Liver (tissue), 9 donors: Measurements from ENCODE around the gene APOBEC3H. TPM values are rescaled to one million over a fixed set of nuclear protein-coding genes. Genes with fewer than 3 reads are reported as not detected.

Source experiments
- DNase-seq: peaks from one replicate; pipeline ENCODE4 v3.0.0-alpha.2; 2017; ENCODE audit warnings: low spot score
- H3K27ac ChIP-seq, 2 donors: one replicate each; pipeline ENCODE4 v1.7.0; 2013; ENCODE audit warnings: inconsistent platforms in 2 of 2, low read length in 2 of 2, control low read depth in 1 of 2, low read depth in 1 of 2, mild to moderate bottlenecking in 1 of 2
- H3K27me3 ChIP-seq, 4 donors: one replicate each; pipeline versions ENCODE4 v1.6.1 to v1.7.0; 2013; ENCODE audit warnings: low read length in 3 of 4, inconsistent platforms in 1 of 4, mild to moderate bottlenecking in 1 of 4, moderate library complexity in 1 of 4; ENCODE audit not compliant: control insufficient read depth in 4 of 4, insufficient read depth in 4 of 4
- H3K36me3 ChIP-seq, 4 donors: one replicate each; pipeline versions ENCODE4 v1.6.1 to v1.7.0; 2013; ENCODE audit warnings: low read length in 3 of 4, mild to moderate bottlenecking in 3 of 4, low read depth in 1 of 4, moderate library complexity in 1 of 4; ENCODE audit not compliant: control insufficient read depth in 4 of 4, insufficient read depth in 3 of 4
- H3K4me1 ChIP-seq, 4 donors: one replicate each; pipeline versions ENCODE4 v1.6.1 to v1.7.0; 2013; ENCODE audit warnings: low read length in 3 of 4, mild to moderate bottlenecking in 3 of 4, moderate library complexity in 1 of 4; ENCODE audit not compliant: control insufficient read depth in 4 of 4, insufficient read depth in 4 of 4
- H3K4me3 ChIP-seq, 3 donors: one replicate each; pipeline versions ENCODE4 v1.6.1 to v1.7.0; 2013; ENCODE audit warnings: low read length in 3 of 3, control low read depth in 1 of 3, low read depth in 1 of 3, mild to moderate bottlenecking in 1 of 3
- H3K9ac ChIP-seq, 2 donors: one replicate each; pipeline ENCODE4 v1.7.0; 2013; ENCODE audit warnings: low read length in 2 of 2, mild to moderate bottlenecking in 2 of 2, moderate library complexity in 2 of 2, control low read depth in 1 of 2, low read depth in 1 of 2
- H3K9me3 ChIP-seq, 4 donors: one replicate each; pipeline versions ENCODE4 v1.6.1 to v1.7.0; 2013; ENCODE audit warnings: low read length in 3 of 4; ENCODE audit not compliant: control insufficient read depth in 4 of 4
- ATF3 ChIP-seq: IDR thresholded peaks from 2 replicates; pipeline ENCODE4 v1.6.1; 2016; ENCODE audit warnings: antibody characterized with exemption
- EGR1 ChIP-seq, 2 donors: IDR thresholded peaks; 2 replicates each; pipeline ENCODE4 v1.6.1; 2016 to 2018; ENCODE audit warnings: antibody characterized with exemption in 2 of 2, low read depth in 2 of 2
- FOXA1 ChIP-seq: IDR thresholded peaks from 2 replicates; pipeline ENCODE4 v1.6.1; 2016; ENCODE audit warnings: antibody characterized with exemption
- FOXA2 ChIP-seq: IDR thresholded peaks from 2 replicates; pipeline ENCODE4 v1.6.1; 2016; ENCODE audit warnings: antibody characterized with exemption
- HNF4A ChIP-seq, 2 donors: conservative IDR thresholded peaks; 2 replicates each; pipeline ENCODE4 v1.6.1; 2016; ENCODE audit warnings: antibody characterized with exemption in 2 of 2, mild to moderate bottlenecking in 2 of 2
- HNF4G ChIP-seq: IDR thresholded peaks from 2 replicates; pipeline ENCODE4 v1.6.1; 2016; ENCODE audit warnings: antibody characterized with exemption
- JUND ChIP-seq, 2 donors: IDR thresholded peaks; 2 replicates each; pipeline ENCODE4 v1.6.1; 2016; ENCODE audit warnings: antibody characterized with exemption in 2 of 2
- NR2F2 ChIP-seq: IDR thresholded peaks from 2 replicates; pipeline ENCODE4 v1.6.1; 2016; ENCODE audit warnings: antibody characterized with exemption
- RAD21 ChIP-seq, 2 donors: IDR thresholded peaks; 2 replicates each; pipeline ENCODE4 v1.6.1; 2016; ENCODE audit warnings: antibody characterized with exemption in 2 of 2, mild to moderate bottlenecking in 2 of 2
- RXRA ChIP-seq, 2 donors: IDR thresholded peaks; 2 replicates each; pipeline ENCODE4 v1.6.1; 2017 to 2018; ENCODE audit warnings: antibody characterized with exemption in 2 of 2, mild to moderate bottlenecking in 1 of 2
- SP1 ChIP-seq: IDR thresholded peaks from 2 replicates; pipeline ENCODE4 v1.6.1; 2018; ENCODE audit warnings: antibody characterized with exemption, mild to moderate bottlenecking
- TAF1 ChIP-seq: conservative IDR thresholded peaks from 2 replicates; pipeline ENCODE4 v1.6.1; 2016; ENCODE audit warnings: antibody characterized with exemption, mild to moderate bottlenecking
- YY1 ChIP-seq: IDR thresholded peaks from 2 replicates; pipeline ENCODE4 v1.6.1; 2016; ENCODE audit warnings: antibody characterized with exemption, mild to moderate bottlenecking
- whole genome bisulfite sequencing: extraction: QIAGEN DNeasy Blood & Tissue Kit; methylation state at CpG from one replicate; pipeline ENCODE4 v1.1.7; 2013; 5-methylcytosine and 5-hydroxymethylcytosine counted together
- polyA plus RNA-seq, 2 donors: library from polyadenylated mRNA; stranded (reverse) in 1 of 2; unstranded in 1 of 2; fragments of 200-250 nt in 1 of 2; fragments of >200 nt in 1 of 2; fragmentation: Nextera tagmentation in 1 of 2; extraction: Ambion mirVana in 1 of 2; gene quantifications; one replicate each; pipeline versions ENCODE4 v1.2.1 to v1.2.3, GENCODE V29; 2013 to 2015
- total RNA-seq, 2 donors: library from RNA; depleted of rRNA; stranded (reverse); fragments of >200 nt; gene quantifications; one replicate each; pipeline ENCODE4 v1.2.3, GENCODE V29; 2014
- TF ChIP-seq, protein P1 (sequence below): fragments of 150-350 bp; IDR thresholded peaks from 2 replicates; pipeline ENCODE4 v1.5.1; 2017; ENCODE audit warnings: improper control_type of control experiment, low read depth, low read length; ENCODE audit not compliant: missing input control
- TF ChIP-seq, protein P2 (sequence below): IDR thresholded peaks from 2 replicates; pipeline ENCODE4 v1.6.1; 2016; ENCODE audit warnings: antibody characterized with exemption, mild to moderate bottlenecking
- TF ChIP-seq, protein P3 (sequence below): IDR thresholded peaks from 2 replicates; pipeline ENCODE4 v1.6.1; 2016; ENCODE audit warnings: antibody characterized with exemption
- donor health status: healthy.
- donor health status: healthy.
- donor health status: healthy.
- donor health status: healthy.
- donor health status: healthy.

APOBEC3H gene
- total and polyA plus RNA-seq, 4 donors: 0.25 TPM; not detected in 3

- no peak for TF ChIP-seq ATF3
- TF ChIP-seq YY1: no peak
- TF ChIP-seq RXRA (IDR thresholded peaks at IDR 0.05): no peak
- no peak for TF ChIP-seq EGR1 (IDR thresholded peaks at IDR 0.05; ENCODE audit: low read depth in 2 of 2)
Measured at GRCh38 chr22:39089928-39090327, 7.1 kb upstream of the APOBEC3H start (continued).

GRCh38 chr22:39090426-39091064, 6.5 kb upstream of the APOBEC3H start:
- DNase-seq: no peak
- Histone ChIP-seq H3K9me3 (no peaks in the 10 kb centered on the region), H3K4me1 (no peaks in the 10 kb centered on the region), H3K36me3 (no peaks in the 10 kb centered on the region), H3K27me3 (peaks cover 0 to 2% (median 0%) of the 10 kb centered on the region in 4 donors), H3K4me3 (no peak overlapping the region), H3K27ac (peak overlapping the region in 1 of 2 donors; percentile 25), H3K9ac (no peak overlapping the region)
- WGBS: 67% methylated on average over 15 of the region's 15 CpGs
- no peak for TF ChIP-seq YY1
- TF ChIP-seq, protein P1, sequence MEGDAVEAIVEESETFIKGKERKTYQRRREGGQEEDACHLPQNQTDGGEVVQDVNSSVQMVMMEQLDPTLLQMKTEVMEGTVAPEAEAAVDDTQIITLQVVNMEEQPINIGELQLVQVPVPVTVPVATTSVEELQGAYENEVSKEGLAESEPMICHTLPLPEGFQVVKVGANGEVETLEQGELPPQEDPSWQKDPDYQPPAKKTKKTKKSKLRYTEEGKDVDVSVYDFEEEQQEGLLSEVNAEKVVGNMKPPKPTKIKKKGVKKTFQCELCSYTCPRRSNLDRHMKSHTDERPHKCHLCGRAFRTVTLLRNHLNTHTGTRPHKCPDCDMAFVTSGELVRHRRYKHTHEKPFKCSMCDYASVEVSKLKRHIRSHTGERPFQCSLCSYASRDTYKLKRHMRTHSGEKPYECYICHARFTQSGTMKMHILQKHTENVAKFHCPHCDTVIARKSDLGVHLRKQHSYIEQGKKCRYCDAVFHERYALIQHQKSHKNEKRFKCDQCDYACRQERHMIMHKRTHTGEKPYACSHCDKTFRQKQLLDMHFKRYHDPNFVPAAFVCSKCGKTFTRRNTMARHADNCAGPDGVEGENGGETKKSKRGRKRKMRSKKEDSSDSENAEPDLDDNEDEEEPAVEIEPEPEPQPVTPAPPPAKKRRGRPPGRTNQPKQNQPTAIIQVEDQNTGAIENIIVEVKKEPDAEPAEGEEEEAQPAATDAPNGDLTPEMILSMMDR: no peak
- no peak for TF ChIP-seq ATF3
- no peak for TF ChIP-seq EGR1 (IDR thresholded peaks at IDR 0.05; ENCODE audit: low read depth in 2 of 2)
- no peak for TF ChIP-seq FOXA2
- no peak for TF ChIP-seq RAD21 (IDR thresholded peaks at IDR 0.05)
- no peak for TF ChIP-seq FOXA1
- no peak for TF ChIP-seq RXRA (IDR thresholded peaks at IDR 0.05)
- no peak for TF ChIP-seq HNF4A (conservative IDR thresholded peaks at IDR 0.05)
- TF ChIP-seq JUND (IDR thresholded peaks at IDR 0.05): no peak
- TF ChIP-seq NR2F2: no peak
- TF ChIP-seq, protein P2, sequence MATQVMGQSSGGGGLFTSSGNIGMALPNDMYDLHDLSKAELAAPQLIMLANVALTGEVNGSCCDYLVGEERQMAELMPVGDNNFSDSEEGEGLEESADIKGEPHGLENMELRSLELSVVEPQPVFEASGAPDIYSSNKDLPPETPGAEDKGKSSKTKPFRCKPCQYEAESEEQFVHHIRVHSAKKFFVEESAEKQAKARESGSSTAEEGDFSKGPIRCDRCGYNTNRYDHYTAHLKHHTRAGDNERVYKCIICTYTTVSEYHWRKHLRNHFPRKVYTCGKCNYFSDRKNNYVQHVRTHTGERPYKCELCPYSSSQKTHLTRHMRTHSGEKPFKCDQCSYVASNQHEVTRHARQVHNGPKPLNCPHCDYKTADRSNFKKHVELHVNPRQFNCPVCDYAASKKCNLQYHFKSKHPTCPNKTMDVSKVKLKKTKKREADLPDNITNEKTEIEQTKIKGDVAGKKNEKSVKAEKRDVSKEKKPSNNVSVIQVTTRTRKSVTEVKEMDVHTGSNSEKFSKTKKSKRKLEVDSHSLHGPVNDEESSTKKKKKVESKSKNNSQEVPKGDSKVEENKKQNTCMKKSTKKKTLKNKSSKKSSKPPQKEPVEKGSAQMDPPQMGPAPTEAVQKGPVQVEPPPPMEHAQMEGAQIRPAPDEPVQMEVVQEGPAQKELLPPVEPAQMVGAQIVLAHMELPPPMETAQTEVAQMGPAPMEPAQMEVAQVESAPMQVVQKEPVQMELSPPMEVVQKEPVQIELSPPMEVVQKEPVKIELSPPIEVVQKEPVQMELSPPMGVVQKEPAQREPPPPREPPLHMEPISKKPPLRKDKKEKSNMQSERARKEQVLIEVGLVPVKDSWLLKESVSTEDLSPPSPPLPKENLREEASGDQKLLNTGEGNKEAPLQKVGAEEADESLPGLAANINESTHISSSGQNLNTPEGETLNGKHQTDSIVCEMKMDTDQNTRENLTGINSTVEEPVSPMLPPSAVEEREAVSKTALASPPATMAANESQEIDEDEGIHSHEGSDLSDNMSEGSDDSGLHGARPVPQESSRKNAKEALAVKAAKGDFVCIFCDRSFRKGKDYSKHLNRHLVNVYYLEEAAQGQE: no peak
- no peak for TF ChIP-seq HNF4G
- no peak for TF ChIP-seq SP1
- TF ChIP-seq TAF1: no peak
- TF ChIP-seq, protein P3, sequence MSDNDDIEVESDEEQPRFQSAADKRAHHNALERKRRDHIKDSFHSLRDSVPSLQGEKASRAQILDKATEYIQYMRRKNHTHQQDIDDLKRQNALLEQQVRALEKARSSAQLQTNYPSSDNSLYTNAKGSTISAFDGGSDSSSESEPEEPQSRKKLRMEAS: no peak
